CD8-positive, alpha-beta memory T cell (primary cell): ENCODE data around the gene PNKD. TPM values are rescaled to one million over a fixed set of nuclear protein-coding genes. Genes with fewer than 3 reads are reported as not detected.

ENCODE experiments used
- CTCF ChIA-PET: fragments of 350-600 bp; sonication (Branson Sonifier 250); formaldehyde crosslinking; loops from one replicate; lab custom pipeline; 2021; ENCODE audit warnings: antibody characterized with exemption; lab: Charles Lee
- POLR2A ChIA-PET: fragments of 350-600 bp; sonication (Branson Sonifier 250); formaldehyde crosslinking; loops from one replicate; lab custom pipeline; 2021; ENCODE audit warnings: antibody characterized with exemption; lab: Charles Lee
- DNase-seq, 5 donors: peaks; one replicate each; pipeline versions ENCODE4 v3.0.0 to v3.0.0-alpha.2; 2020 to 2022; ENCODE audit warnings: mixed read lengths in 1 of 5
- H3K27ac ChIP-seq: one replicate; pipeline ENCODE4 v1.7.0; 2013; ENCODE audit warnings: low read depth, mild to moderate bottlenecking, low read length, moderate library complexity
- H3K27me3 ChIP-seq: 2 replicates; pipeline ENCODE4 v1.7.0; 2013; ENCODE audit warnings: low read length, mild to moderate bottlenecking; ENCODE audit not compliant: insufficient read depth, poor library complexity, severe bottlenecking
- H3K36me3 ChIP-seq: 2 replicates; pipeline ENCODE4 v1.7.0; 2013; ENCODE audit warnings: mild to moderate bottlenecking, low read length, moderate library complexity; ENCODE audit not compliant: insufficient read depth
- H3K4me1 ChIP-seq: 2 replicates; pipeline ENCODE4 v1.7.0; 2013; ENCODE audit warnings: mild to moderate bottlenecking, low read length, moderate library complexity; ENCODE audit not compliant: insufficient read depth
- H3K4me3 ChIP-seq: 2 replicates; pipeline ENCODE4 v1.7.0; 2013; ENCODE audit warnings: mild to moderate bottlenecking, low read length
- H3K9me3 ChIP-seq: 2 replicates; pipeline ENCODE4 v1.7.0; 2013; ENCODE audit warnings: mild to moderate bottlenecking, low read length
- H3K27ac Mint-ChIP-seq, 8 donors: one replicate each; pipeline ENCODE4 v1.8.0; 2020 to 2021; ENCODE audit warnings: mixed read lengths in 8 of 8, mild to moderate bottlenecking in 6 of 8, inconsistent platforms in 3 of 8, moderate library complexity in 3 of 8
- H3K27me3 Mint-ChIP-seq, 2 donors: one replicate each; pipeline ENCODE4 v1.8.0; 2020 to 2021; ENCODE audit warnings: mixed read lengths in 2 of 2, mild to moderate bottlenecking in 1 of 2, moderate library complexity in 1 of 2
- H3K36me3 Mint-ChIP-seq, 3 donors: one replicate each; pipeline ENCODE4 v1.8.0; 2020 to 2021; ENCODE audit warnings: mixed read lengths in 3 of 3, inconsistent platforms in 1 of 3, mild to moderate bottlenecking in 1 of 3
- H3K4me1 Mint-ChIP-seq, 3 donors: one replicate each; pipeline ENCODE4 v1.8.0; 2020 to 2021; ENCODE audit warnings: mixed read lengths in 3 of 3, inconsistent platforms in 1 of 3, mild to moderate bottlenecking in 1 of 3
- H3K4me3 Mint-ChIP-seq, 7 donors: one replicate each; pipeline ENCODE4 v1.8.0; 2020 to 2021; ENCODE audit warnings: mixed read lengths in 7 of 7, mild to moderate bottlenecking in 6 of 7, moderate library complexity in 4 of 7, inconsistent platforms in 2 of 7
- H3K9me3 Mint-ChIP-seq, 5 donors: one replicate each; pipeline ENCODE4 v1.8.0; 2020 to 2022; ENCODE audit warnings: mixed read lengths in 5 of 5, mild to moderate bottlenecking in 3 of 5, moderate library complexity in 2 of 5, inconsistent platforms in 1 of 5
- polyA plus RNA-seq: library from polyadenylated mRNA; unstranded; fragments of 300-500 nt; fragmentation: Illumina TruSeq; gene quantifications from one replicate; pipeline ENCODE4 v1.2.3, GENCODE V29; 2021
- total RNA-seq, 2 experiments: library from RNA; stranded (reverse); gene quantifications; one replicate each; pipeline ENCODE4 v1.2.3, GENCODE V29; 2021

The PNKD gene
- total and polyA plus RNA-seq, 3 experiments from 2014 or later, result 26.8 to 111 (median 31.6) TPM

GRCh38 chr2:218256612-218257350 lies 13.5 kb upstream of the PNKD start:
- peak overlapping the region; percentile 54 to 93 (median 90) for H3K27ac Mint-ChIP-seq
- H3K4me3 ChIP-seq, result no peak overlapping the region
- H3K9me3 Mint-ChIP-seq, result no peaks in the 10 kb centered on the region
- no peak for DNase-seq
- POLR2A ChIA-PET, result interaction anchor here (1.0 to 1.8 kb wide), 4 partner anchors 8 to 40 kb away, joined by 3 to 7 read pairs (median 3); partner anchors contain the start of genes AAMP and ARPC2
- no peaks in the 10 kb centered on the region for H3K27me3 ChIP-seq
- no peaks in the 10 kb centered on the region for H3K9me3 ChIP-seq
- peaks cover 10% of the 10 kb centered on the region for H3K4me1 ChIP-seq
- H3K4me1 Mint-ChIP-seq, result peaks cover 10 to 26% (median 15%) of the 10 kb centered on the region in 3 donors
- peaks cover 0 to 50% (median 12%) of the 10 kb centered on the region in 3 donors for H3K36me3 Mint-ChIP-seq
- CTCF ChIA-PET, result interaction anchor here (0.7 to 2.9 kb wide), 12 partner anchors 8 to 317 kb away, joined by 3 to 14 read pairs (median 6); partner anchors contain the start of genes AAMP, CXCR1, PNKD and TMBIM1
- no peak overlapping the region for H3K27ac ChIP-seq
- H3K27me3 Mint-ChIP-seq, result no peaks in the 10 kb centered on the region
- peaks cover 33% of the 10 kb centered on the region for H3K36me3 ChIP-seq
- H3K4me3 Mint-ChIP-seq, result no peak overlapping the region

- ChIA-PET CTCF (interaction anchor here (0.6 to 2.9 kb wide), 14 partner anchors 9 to 316 kb away, joined by 3 to 14 read pairs (median 6); partner anchors contain the start of genes AAMP, CXCR1, PNKD and TMBIM1), POLR2A (interaction anchor here (1.0 to 1.8 kb wide), 3 partner anchors 12 to 41 kb away, joined by 3 to 7 read pairs (median 3); partner anchors contain the start of genes AAMP and ARPC2)
- no peaks in the 10 kb centered on the region for H3K9me3 Mint-ChIP-seq
- peaks cover 0 to 44% (median 12%) of the 10 kb centered on the region in 3 donors for H3K36me3 Mint-ChIP-seq
- Histone ChIP-seq H3K27me3 (no peaks in the 10 kb centered on the region), H3K36me3 (peaks cover 26% of the 10 kb centered on the region), H3K9me3 (no peaks in the 10 kb centered on the region), H3K27ac (peak overlapping the region; percentile 12), H3K4me3 (no peak overlapping the region), H3K4me1 (peaks cover 10% of the 10 kb centered on the region)
- H3K4me3 Mint-ChIP-seq, result peak overlapping the region; percentile 10 to 84 (median 49)
- peak; percentile 54 to 71 (median 62) for DNase-seq
- peaks cover 10 to 26% (median 15%) of the 10 kb centered on the region in 3 donors for H3K4me1 Mint-ChIP-seq
- H3K27ac Mint-ChIP-seq, result peak overlapping the region; percentile 43 to 93 (median 90)
- H3K27me3 Mint-ChIP-seq, result no peaks in the 10 kb centered on the region
Observed at GRCh38 chr2:218257390-218257981, 12.8 kb upstream of the PNKD start.

GRCh38 chr2:218259099-218259961 lies 11.0 kb upstream of the PNKD start:
- POLR2A ChIA-PET, result no interaction called here
- no peaks in the 10 kb centered on the region for H3K9me3 Mint-ChIP-seq
- H3K4me3 ChIP-seq, result no peak overlapping the region
- peak overlapping the region in 7 of 8 donors; percentile 21 to 74 (median 64) for H3K27ac Mint-ChIP-seq
- peaks cover 15 to 33% (median 20%) of the 10 kb centered on the region in 3 donors for H3K4me1 Mint-ChIP-seq
- H3K4me3 Mint-ChIP-seq, result peak overlapping the region in 1 of 7 donors; percentile 11
- H3K36me3 ChIP-seq, result peaks cover 11% of the 10 kb centered on the region
- no peaks in the 10 kb centered on the region for H3K27me3 Mint-ChIP-seq
- CTCF ChIA-PET, result interaction anchor here (1.0 to 2.9 kb wide), 7 partner anchors 11 to 97 kb away, joined by 3 to 9 read pairs (median 4); partner anchors contain the start of genes AAMP and PNKD
- no peak for DNase-seq
- no peak overlapping the region for H3K27ac ChIP-seq
- H3K9me3 ChIP-seq, result no peaks in the 10 kb centered on the region
- H3K27me3 ChIP-seq, result no peaks in the 10 kb centered on the region
- H3K4me1 ChIP-seq, result peaks cover 10% of the 10 kb centered on the region
- peaks cover 0 to 40% (median 7%) of the 10 kb centered on the region in 3 donors for H3K36me3 Mint-ChIP-seq

GRCh38 chr2:218260166-218260565 lies 10.2 kb upstream of the PNKD start:
- H3K9me3 Mint-ChIP-seq, result no peaks in the 10 kb centered on the region
- H3K36me3 Mint-ChIP-seq, result peaks cover 0 to 40% (median 2%) of the 10 kb centered on the region in 3 donors
- H3K27ac Mint-ChIP-seq, result peak overlapping the region in 5 of 8 donors; percentile 32 to 81 (median 63)
- H3K4me1 ChIP-seq, result peaks cover 10% of the 10 kb centered on the region
- ChIA-PET CTCF (interaction anchor here (1.0 to 1.6 kb wide), 3 partner anchors 10 to 78 kb away, joined by 3 to 4 read pairs (median 4); partner anchors contain the start of genes AAMP and PNKD), POLR2A (no interaction called here)
- DNase-seq, result no peak
- no peak overlapping the region for H3K27ac ChIP-seq
- H3K4me1 Mint-ChIP-seq, result peaks cover 15 to 34% (median 16%) of the 10 kb centered on the region in 3 donors
- no peak overlapping the region for H3K4me3 Mint-ChIP-seq
- H3K27me3 Mint-ChIP-seq, result no peaks in the 10 kb centered on the region
- H3K4me3 ChIP-seq, result no peak overlapping the region
- no peaks in the 10 kb centered on the region for H3K9me3 ChIP-seq
- no peaks in the 10 kb centered on the region for H3K27me3 ChIP-seq
- H3K36me3 ChIP-seq, result peaks cover 15% of the 10 kb centered on the region

GRCh38 chr2:218260742-218261422 lies 9.4 kb upstream of the PNKD start, which contains the start of gene GPBAR1:
GPBAR1 (plus strand) TSS chr2:218261015; CDS start chr2:218262725, 1,710 bp downstream.
- Histone ChIP-seq H3K27me3 (no peaks in the 10 kb centered on the region), H3K27ac (no peak within 1 kb of the TSS), H3K4me3 (no peak within 1 kb of the TSS), H3K9me3 (no peaks in the 10 kb centered on the region), H3K36me3 (peaks cover 14% of the 10 kb centered on the region), H3K4me1 (peaks cover 10% of the 10 kb centered on the region)
- CTCF ChIA-PET, result interaction anchor here (0.6 to 1.3 kb wide), 2 partner anchors 10 to 14 kb away, joined by 3 to 4 read pairs; partner anchors contain the start of genes AAMP and PNKD
- POLR2A ChIA-PET, result interaction anchor here (0.7 kb wide), 1 partner anchor 9 kb away, joined by 3 read pairs; the partner anchor contains the start of genes AAMP and PNKD
- no peak for DNase-seq
- Mint-ChIP-seq H3K27me3 (no peaks in the 10 kb centered on the region), H3K36me3 (peaks cover 0 to 40% (median under 1%) of the 10 kb centered on the region in 3 donors), H3K4me1 (peaks cover 15 to 39% (median 16%) of the 10 kb centered on the region in 3 donors), H3K27ac (peak within 1 kb of the TSS; percentile 2 to 84 (median 54)), H3K9me3 (no peaks in the 10 kb centered on the region), H3K4me3 (no peak within 1 kb of the TSS)

GRCh38 chr2:218261423-218262236 lies 8.7 kb upstream of the PNKD start:
- Mint-ChIP-seq H3K4me3 (no peak overlapping the region), H3K27me3 (no peaks in the 10 kb centered on the region), H3K4me1 (peaks cover 18 to 41% (median 19%) of the 10 kb centered on the region in 3 donors), H3K36me3 (peaks cover 0 to 43% (median 2%) of the 10 kb centered on the region in 3 donors), H3K27ac (peak overlapping the region in 6 of 8 donors; percentile 2 to 84 (median 26)), H3K9me3 (no peaks in the 10 kb centered on the region)
- peaks cover 21% of the 10 kb centered on the region for H3K36me3 ChIP-seq
- ChIA-PET POLR2A (interaction anchor here (0.7 to 1.0 kb wide), 3 partner anchors 8 to 44 kb away, joined by 3 read pairs; partner anchors contain the start of genes AAMP and PNKD), CTCF (interaction anchor here (1.3 kb wide), 1 partner anchor 9 kb away, joined by 4 read pairs; the partner anchor contains the start of genes AAMP and PNKD)
- no peaks in the 10 kb centered on the region for H3K9me3 ChIP-seq
- H3K4me3 ChIP-seq, result no peak overlapping the region
- no peaks in the 10 kb centered on the region for H3K27me3 ChIP-seq
- peaks cover 10% of the 10 kb centered on the region for H3K4me1 ChIP-seq
- H3K27ac ChIP-seq, result no peak overlapping the region
- no peak for DNase-seq
